K562 (cell line): ENCODE measurements around the gene SMIM41. TPM values are rescaled to one million over a fixed set of nuclear protein-coding genes. Genes with fewer than 3 reads are reported as not detected.

Experiments
- DIDO1 ChIP-seq: fragments of 450-650 bp; IDR thresholded peaks from 2 replicates; pipeline ENCODE4 v1.6.1; 2016; ENCODE audit warnings: low read depth, missing biosample characterization, missing genetic modification characterization
- HMG20B ChIP-seq: fragments of 250-450 bp; sonication (Bioruptor Pico); IDR thresholded peaks from 2 replicates; pipeline ENCODE4 v1.5.0; 2021; ENCODE audit warnings: mild to moderate bottlenecking
- ZNF184 ChIP-seq: sonication (generic); formaldehyde crosslinking; IDR thresholded peaks from 2 replicates; pipeline ENCODE4 v1.5.0; 2020; ENCODE audit warnings: missing genetic modification reagents
- ZNF282 ChIP-seq: sonication (generic); formaldehyde crosslinking; IDR thresholded peaks from 2 replicates; pipeline ENCODE4 v1.8.1; 2023; ENCODE audit warnings: missing genetic modification reagents
- ZNF318 ChIP-seq, 2 experiments: fragments of 450-650 bp; IDR thresholded peaks; 2 replicates each; pipeline ENCODE4 v1.6.1; 2016; ENCODE audit warnings: mild to moderate bottlenecking in 2 of 2, borderline replicate concordance in 1 of 2, low read depth in 1 of 2, moderate library complexity in 1 of 2
- polyA plus RNA-seq, 8 experiments: library from polyadenylated mRNA; depleted of rRNA in 4 of 8; stranded (reverse) in 5 of 8; unstranded in 3 of 8; fragments of >200 nt; fragmentation: Nextera tagmentation in 2 of 8; fragmentation: Illumina TruSeq in 1 of 8; extraction: Ambion mirVana in 2 of 8; extraction: Trizol in 1 of 8; gene quantifications; 2 replicates each; pipeline versions ENCODE4 v1.2.1 to v1.2.3, GENCODE V29; 2011 to 2014; ENCODE audit warnings: inconsistent platforms in 1 of 8, missing spikeins in 1 of 8
- total RNA-seq, 7 experiments: library from RNA; depleted of rRNA in 6 of 7; stranded (reverse); fragments of >200 nt in 6 of 7; fragmentation: Illumina TruSeq in 2 of 7; extraction: Trizol in 2 of 7; gene quantifications; 2 replicates each; pipeline versions ENCODE4 v1.2.1 to v1.2.3, GENCODE V29; 2011 to 2021; ENCODE audit warnings: low replicate concordance in 1 of 7

The SMIM41 gene
- total and polyA plus RNA-seq, 9 of the 15 experiments (the other 6 are each of a cell fraction or from before 2014, with no cell fraction given) = not detected

GRCh38 chr12:52145228-52146088 lies 66.0 kb downstream of the SMIM41 start (continued):
- TF ChIP-seq ZNF318 (IDR thresholded peaks at IDR 0.05; ENCODE audit: borderline replicate concordance in 1 of 2, low read depth in 1 of 2) = no peak
- TF ChIP-seq ZNF184 = no peak
- no peak for TF ChIP-seq ZNF282 (CRISPR knock-in tag)
- no peak for TF ChIP-seq HMG20B (CRISPR knock-in tag)
- TF ChIP-seq DIDO1 (tag) = no peak
